GM18517 (cell line): ENCODE results near the gene CD74.
"Not testable (repeated sequence)": the region's sequence is repeated elsewhere in the genome, so short reads cannot be mapped to it uniquely, and the experiment has no call there.

Experiments
- ATAC-seq: cut with Tn5 transposase; IDR thresholded peaks from one replicate; pipeline ENCODE4 v1.9.1; 2021; ENCODE audit warnings: mild to moderate bottlenecking, moderate library complexity; ENCODE audit not compliant: unreplicated experiment

The CD74 gene

DNA sequence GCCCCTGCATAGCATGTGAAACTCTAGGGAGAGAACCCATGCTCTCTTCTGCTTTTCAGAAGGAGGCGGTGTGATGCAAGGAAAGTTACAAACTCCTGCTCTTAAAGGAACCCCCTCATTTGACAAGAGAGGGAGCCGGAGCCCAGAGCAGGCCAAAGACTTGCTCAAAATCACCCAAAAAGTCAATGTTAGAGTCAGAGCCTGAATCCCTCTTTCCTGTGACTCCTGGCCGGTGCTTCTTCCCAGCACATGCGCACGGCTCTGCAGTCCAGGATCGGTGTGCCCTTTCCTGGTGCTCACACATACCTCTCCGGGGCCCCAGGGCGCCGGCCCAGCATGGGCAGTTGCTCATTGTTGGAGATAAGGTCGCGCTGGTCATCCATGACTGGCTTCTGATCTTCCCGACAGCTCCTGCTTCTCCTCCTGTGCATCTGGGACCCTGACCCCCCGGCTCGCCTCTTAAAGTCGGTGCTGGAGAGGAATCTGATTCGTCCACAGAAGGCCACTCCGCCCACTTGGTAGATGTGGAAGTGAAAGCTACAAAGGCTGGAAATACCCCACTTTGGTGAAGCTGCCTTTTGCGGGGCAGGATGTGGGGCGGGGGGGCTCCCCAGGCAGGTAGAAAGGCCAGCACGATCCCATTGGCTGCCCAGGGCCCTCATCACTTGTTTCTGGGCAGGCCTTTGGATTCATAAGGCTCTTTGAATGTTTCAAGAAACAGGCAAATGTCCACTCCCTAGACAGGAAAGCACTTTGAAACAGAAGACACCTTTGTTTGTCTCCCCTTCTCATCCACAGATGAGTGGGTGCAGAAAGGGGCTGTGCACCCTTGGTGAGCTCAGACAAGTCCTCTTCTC is at the start of gene CD74:
TSS of gene CD74 (minus strand) at position 592 of the 857 bp plus-strand sequence. CDS start at position 431, 161 bp downstream.
- ATAC-seq, result peak; percentile 74

DNA sequence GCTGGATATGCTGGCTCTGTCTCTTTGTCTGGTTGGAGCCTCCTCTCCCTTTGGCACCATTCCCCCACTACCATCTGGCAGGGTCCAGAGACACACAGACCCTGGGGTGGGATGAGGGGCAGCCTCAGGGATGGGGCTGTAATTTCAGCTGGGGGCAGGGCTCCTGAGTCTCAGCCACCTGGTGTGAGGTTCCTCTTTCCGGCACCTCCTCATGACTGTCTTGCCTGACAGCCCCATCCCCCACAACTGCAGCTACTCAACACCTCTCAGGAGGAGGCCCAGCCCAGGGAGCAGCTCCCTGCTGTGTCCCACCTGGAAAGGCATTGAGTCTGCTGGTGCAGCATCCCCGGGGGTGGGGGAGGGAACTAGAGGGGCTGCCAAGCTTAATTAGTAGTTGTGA is 48.5 kb upstream of the CD74 start:
- peak; percentile 77 for ATAC-seq

DNA sequence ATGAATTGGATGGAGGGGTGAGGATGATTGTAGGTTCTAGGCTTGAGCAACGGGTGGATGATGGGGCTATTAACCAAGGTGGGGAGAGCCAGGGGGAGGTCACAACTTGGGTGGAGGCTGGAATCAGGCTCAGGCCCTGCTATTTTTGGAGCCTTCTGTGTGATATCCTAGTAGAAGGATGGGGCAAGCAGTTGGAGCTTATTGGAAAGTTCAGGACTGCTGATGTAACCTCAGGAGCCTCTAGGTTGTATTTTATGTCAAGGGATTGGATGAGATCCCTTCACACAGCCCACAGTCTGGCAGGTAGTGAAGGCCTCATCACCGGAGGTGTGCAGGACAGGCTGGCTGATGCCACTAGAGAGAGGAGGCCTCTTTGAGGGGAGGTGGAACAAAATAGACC is 48.1 kb upstream of the CD74 start:
- no peak for ATAC-seq

DNA sequence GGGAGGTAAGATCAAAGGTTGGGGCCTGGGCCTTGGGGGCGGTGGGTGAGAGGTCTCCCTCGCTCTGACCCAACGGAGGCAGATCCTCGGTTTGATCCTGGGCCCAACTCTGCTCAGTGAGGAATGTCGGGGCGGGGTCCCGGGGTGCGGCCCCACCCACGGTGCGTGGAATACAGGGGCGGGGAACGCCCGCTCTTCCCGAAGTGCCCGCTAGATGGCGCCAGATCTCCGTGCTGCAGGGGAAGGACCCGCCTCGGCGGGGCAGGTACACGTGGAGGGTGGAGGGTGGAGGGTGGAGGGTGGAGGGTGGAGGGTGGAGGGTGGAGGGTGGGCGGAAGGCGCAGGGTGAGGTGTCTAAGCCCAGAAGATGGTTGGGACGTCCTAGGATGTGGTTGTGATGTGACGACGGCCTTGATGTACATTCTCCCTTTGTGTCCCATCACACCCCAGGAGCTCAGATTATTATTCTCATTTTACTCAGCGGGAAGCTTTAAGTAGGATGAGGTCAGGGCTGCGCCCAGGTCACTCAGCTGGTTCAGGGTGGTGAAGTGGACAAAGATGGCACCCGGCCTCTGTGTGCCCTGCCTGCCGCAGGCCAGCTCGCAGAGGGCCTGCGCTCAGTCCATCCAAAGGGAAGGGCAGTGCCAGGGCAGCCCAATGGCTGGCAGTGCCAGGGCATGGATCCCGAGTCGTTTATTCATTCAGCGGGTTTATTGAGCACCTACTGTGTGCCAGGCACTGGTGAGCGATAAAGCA is 46.3 kb upstream of the CD74 start:
- ATAC-seq, result peak; percentile 70

DNA sequence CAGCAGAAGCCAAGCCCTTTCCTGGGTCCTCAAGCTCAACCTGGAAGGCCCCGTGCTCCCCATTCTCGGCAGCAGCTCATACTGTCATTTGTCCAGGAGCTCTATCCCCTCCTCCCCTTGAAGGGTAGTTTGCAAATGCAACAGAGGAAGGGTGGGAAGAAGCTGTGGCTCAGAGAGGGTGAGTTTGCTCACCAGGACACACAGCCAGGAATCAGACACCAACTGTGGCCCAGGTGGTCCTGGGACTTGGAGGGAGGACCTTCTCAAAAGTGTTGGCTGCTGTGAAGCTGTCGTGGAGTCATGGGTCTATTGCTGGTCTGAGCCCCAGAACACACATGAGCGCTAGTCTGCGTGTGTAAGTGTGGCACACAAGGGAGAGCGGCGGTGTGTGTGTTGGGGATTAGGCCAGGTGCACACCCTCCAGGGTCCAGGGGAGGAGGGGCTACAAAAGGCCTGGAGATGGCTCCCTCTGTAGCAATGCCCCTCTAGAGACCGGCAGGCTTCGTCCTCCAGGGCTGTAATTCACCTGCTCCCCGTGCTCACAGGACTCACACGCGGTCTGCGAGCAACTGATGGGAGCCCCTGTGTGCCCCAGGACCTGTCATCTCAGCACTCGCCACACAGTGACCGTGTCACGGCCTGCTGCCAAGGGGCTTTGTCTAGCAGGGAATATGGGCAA is 45.0 kb upstream of the CD74 start:
- no peak for ATAC-seq

DNA sequence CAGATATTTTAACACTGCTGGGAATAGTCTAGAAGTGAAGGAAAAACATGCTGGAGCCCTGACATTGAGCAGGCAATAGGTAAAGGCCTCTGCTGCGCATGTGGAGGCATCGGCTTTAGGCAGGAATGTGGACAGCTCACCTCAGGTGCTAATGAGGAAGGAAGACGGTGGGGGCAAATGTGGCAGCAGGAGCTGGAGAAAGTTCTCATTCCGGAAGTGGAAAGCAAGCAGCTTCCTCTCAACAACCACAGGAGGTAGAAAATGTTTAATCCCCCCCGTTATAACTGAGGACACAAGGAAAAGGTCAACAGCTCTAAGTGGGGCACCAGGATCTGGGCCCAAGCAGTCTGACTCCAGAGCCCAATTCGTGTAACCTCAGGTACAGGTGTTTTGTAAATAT is 44.4 kb upstream of the CD74 start:
- no peak for ATAC-seq

DNA sequence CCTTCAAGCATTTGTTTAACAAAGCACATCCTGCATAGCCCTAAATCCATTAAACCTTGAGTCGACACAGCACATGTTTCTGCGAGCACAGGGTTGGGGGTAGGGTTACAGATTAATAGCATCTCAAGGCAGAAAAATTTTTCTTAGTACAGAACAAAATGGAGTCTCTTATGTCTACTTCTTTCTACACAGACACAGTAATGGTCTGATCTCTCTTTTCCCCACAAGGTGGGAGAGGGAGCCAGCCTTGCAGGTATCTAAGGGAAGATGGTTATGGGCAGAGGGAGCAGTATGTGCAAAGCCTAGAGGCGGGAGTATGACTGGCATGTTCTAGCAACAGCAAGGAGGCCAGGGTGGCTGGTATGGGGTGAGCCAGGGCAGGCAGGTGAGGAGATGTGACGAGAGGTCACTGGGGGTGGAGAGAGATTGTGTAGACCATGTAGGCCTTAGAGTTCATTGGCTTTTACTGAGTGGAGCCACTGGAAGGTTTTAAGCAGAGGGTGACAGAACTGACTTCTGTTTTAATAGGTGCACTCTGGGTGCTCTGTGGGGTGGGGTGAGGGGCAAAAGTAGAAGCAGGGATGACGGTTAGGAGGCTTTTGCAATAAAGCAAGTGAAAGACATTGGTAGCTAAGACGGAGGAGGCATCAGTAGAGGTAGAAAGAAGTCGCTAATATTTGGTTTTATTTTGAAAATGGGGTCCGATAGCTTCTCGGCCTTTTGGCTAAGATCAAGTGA is 42.0 kb upstream of the CD74 start:
- ATAC-seq, result no peak

DNA sequence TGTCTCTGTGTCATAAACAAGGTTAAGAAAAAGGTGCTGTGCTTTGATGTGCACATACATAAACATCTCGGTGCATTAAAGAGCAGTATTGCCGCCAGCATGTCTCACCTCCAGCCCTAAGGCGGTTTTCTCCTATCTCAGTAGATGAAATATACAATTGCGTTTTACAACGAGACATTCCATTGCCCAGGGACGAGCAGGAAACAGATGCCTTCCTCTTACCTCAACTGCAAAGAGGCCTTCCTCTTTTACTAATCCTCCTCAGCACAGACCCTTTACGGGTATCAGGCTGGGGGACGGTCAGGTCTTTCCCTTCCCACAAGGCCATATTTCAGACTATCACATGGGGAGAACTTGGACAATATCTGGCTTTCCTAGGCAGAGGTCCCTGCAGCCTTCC is 41.3 kb upstream of the CD74 start:
- not testable (repeated sequence) for ATAC-seq

DNA sequence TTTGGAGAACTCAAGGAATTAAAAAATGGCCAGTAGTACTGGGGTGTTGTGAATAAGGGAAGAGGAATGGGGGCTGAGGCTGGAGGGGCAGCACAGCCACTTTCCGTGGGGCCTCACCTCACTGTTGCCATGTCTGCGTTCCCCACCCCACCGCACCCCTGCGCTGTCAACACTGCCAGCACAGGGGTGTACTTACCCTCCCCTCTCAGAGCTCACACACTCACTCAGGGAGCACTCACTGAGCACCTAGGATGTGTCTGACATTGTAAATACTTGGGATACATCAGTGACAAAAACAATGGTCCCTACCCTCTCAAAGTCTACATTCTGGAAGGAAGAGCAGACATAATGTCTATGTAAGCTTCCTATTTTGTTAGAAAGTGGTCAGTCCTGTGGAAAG is 40.2 kb upstream of the CD74 start:
- ATAC-seq, result no peak

DNA sequence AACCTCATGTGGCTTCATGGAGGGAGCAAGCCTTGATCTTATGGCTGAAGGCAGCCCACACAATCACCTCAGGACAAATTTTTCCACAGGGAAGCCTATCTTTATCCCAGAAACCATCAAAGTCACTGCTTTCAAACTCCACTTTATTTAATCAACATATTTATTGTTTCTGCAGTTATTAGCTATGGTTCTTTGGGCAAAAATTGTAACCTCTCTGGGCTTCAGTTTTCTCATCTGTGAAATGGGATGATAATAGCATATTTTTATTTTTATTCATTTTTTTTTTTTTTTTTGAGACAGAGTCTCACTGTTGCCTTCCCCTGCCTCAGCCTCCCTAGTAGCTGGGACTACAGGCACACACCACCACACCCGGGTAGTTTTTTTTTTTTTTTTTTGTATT is 38.9 kb upstream of the CD74 start:
- ATAC-seq, result no peak

DNA sequence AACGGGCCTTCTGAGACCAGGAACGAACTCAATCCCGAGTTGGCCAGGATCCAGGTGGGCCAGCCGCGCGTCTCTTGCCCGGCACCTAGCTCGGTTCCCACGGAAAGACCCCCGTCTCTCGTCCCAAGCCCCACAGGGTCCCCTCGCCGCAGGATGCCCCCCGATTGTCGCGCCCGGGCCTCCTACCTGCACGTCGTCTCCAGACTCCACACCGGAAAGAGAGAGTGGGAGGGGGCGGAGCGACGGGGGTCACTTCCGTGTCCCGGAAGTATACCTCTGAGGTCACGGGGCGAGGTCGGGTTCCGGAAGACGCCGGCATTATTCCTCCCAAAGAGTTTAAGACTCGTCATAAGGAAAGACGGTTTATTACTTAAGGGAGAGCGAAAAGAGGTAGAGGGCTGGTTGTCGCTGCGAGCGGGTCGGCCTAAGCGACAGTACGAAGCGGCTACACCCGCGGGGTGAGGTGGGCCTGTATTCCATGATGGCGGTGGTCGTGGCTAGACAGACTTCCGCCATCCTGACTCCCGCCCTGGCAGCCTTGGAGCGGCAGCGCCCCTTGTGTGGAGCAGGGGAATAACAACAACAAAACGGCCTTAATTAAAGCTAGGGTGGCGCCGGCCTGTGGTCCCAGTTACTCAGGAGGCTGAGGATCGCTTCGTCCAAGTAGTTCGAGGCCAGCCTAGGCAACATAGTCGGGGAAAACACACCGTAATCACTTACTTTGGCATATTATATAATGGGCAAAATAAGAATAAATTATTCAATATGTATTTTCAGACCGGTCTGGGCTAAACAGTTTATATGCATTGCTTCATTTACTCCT is 37.0 kb upstream of the CD74 start, which contains the start of gene RPS14:
TSS of gene RPS14 (minus strand) at position 223 of the 823 bp plus-strand sequence. CDS start 2,006 bp downstream, outside the sequence.
- ATAC-seq, result peak; percentile 95

DNA sequence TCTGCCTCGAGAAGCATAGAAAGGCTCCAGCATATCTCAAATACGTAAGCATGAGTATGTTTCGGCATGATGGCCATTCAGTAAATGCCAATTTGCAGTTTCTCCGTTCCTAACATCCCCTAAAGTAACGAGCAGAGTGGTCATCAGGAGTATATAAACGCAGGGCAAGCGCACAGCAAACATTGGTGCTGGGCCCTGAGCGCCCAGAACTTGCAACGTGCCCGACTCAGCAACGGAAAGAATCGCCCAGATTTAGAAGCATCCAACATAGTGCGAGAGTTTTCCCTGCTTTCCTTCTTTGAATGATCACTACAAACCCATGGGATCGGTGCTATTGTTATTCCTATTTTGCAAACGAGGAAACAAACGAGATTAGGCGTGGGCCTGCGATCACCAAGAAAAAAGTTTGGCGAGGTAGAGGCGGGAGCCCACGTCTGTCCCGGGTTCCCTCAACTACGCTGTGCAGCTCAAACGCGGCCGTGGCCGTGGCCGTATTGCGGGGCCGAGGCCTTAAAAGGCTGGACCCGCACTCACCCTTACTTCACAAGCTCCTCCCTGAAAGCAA is 36.3 kb upstream of the CD74 start:
- ATAC-seq, result peak; percentile 31

DNA sequence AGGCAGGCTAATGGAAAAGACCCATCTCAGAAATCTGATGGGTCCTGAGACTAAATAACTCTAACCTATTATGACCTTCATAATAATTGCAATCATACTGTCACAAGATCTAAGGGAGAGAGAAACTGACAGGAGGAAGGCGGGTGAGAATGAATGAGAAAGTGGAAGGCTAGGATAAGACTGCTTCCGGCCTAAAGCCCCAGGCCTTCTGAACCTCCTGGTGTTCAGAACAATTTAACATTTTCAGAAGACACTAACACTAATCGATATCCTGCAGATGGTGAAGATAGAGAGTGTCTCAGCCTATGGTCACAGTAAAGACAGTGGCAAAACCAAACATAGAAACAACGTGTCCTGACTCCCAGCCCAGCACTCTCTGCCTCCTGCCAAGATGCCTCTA is 35.6 kb upstream of the CD74 start:
- ATAC-seq, result no peak

DNA sequence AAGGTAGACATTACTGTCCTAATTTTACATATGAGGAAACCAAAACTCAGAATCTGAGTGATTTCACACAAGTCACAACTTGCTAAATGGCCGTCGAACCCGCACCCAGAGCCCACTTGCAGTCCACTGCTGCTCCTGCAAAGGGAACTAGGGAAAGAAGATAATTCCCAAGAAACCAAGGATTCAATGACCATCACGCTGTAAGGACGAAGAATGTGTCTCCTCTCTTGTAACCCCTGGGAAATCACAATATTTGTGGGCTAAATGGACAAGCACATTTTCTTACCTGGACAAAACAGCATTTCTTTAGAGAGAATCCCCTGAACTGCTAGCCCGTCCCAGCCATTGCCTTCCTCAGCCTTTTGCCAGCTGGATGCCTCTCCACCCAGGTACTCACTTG is 34.5 kb upstream of the CD74 start:
- no peak for ATAC-seq

DNA sequence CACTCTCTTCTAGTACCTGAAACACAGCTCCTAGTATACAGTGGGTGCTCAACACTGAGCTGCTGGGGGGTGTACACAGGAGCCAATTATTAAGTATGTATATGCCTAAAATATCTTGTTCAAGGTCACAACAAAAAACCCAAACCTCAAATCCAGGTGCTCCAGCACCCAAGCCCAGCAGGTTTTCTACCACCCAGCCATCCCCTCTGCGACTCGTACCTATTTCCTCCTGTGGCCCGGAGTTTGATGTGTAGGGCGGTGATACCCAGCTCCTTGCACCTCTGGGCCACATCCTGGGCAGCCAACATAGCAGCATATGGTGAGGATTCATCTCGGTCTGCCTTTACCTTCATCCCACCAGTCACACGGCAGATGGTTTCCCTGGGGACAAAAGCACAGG is 33.9 kb upstream of the CD74 start:
- ATAC-seq, result no peak

DNA sequence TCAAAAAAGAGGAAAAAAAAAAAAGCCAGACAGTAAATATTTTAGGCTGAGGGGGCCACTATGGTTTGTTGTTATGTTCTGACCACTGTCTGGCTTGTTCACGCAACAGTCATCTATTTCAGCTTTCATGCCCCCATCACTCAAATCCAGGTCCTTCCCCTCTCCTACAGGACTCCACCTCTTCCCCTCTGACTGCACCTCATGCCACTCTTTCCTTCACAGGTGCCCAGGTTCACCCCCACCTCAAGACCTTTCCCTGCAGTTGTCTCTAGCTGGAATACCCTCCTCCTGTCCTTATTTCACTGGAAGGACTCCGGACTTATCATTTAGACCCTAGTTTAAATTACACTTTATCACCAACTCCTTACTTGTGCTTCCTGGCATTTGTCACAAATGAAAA is 33.4 kb upstream of the CD74 start:
- ATAC-seq, result no peak

DNA sequence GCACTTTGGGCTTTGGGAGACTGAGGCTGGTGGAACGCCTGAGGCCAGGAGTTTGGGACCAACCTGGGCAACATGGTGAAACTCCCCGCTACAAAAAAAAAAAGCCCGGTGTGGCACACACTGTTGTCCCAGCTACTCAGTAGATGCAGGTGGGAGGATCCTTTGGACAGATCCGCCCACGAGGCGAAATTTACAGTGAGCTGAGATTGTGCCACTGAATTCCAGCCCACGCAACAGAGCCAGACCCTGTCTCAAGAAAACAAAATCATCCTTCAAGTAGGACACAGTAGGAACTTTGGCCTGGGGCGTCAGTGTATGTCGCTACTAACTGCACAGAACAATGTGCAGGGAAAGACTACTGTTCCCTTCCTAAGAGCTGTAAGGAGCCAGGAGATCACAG is 32.1 kb upstream of the CD74 start:
- no peak for ATAC-seq

DNA sequence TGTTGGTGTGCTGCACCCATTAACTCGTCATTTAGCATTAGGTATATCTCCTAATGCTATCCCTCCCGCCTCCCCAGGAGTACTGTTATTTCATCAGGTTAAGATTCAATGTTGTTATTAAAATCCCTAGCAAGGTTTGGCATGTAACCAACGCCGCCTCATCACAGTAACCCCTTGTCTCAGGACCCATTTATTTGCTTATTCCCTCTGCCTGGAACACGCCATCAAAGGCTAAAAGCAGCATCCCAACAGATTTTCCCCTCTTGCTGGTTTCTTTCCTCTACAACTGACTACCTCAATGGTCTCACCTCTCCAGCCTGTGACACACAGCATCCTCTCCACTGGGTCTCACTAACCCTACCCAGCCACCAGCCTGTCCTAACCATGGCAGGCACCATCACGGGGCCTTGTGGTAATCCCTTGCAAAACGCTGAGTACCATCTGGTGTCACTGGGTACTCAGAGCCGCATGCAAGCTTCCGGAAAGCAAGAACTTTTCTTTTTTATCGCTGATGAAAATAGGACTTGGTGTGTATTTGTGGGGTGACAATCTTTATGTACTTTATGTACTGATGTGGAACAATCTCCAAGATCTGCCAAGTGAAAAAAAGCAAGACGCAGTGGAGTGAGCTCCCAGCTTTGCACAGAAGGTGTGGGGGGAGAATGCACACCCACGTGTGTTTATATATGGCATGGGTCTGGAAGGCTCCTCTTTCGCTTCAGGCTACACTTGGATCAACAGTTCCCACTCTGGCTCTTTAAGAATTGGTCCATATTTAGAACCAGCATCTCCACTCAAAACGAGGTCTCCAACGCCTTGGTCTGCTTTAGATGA is 30.7 kb upstream of the CD74 start:
- ATAC-seq, result no peak

DNA sequence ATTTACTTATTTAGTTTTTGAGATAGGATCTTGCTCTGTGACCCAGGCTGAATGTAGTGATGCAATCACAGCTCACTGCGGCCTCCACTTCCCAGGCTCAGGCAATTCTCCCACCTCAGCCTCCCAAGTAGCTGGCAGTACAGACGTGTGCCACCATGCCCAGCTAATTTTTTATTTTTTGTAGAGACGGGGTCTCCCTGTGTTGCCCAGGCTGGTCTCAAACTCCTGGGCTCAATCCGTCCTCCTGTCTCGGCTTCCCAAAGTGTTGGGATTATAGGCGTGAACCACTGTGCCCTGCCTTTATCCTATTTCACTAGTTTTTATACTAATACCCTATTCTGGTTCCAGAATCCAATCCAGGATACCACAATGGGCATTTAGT is 30.0 kb upstream of the CD74 start:
- no peak for ATAC-seq
